Lower leg skin (tissue), 3 donors: ENCODE data around the gene SDC4.

Experiments
- POLR2A ChIP-seq, 2 donors: fragments of 450-650 bp; IDR thresholded peaks; one replicate each; pipeline ENCODE4 v1.6.1; 2016 to 2017; ENCODE audit warnings: antibody characterized with exemption in 2 of 2, mild to moderate bottlenecking in 1 of 2, moderate library complexity in 1 of 2
- TF ChIP-seq, protein P1 (sequence below), 3 donors: fragments of 450-650 bp; IDR thresholded peaks; one replicate each; pipeline ENCODE4 v1.5.1; 2016; ENCODE audit warnings: antibody characterized with exemption in 3 of 3, mild to moderate bottlenecking in 3 of 3, moderate library complexity in 2 of 3

DNA sequence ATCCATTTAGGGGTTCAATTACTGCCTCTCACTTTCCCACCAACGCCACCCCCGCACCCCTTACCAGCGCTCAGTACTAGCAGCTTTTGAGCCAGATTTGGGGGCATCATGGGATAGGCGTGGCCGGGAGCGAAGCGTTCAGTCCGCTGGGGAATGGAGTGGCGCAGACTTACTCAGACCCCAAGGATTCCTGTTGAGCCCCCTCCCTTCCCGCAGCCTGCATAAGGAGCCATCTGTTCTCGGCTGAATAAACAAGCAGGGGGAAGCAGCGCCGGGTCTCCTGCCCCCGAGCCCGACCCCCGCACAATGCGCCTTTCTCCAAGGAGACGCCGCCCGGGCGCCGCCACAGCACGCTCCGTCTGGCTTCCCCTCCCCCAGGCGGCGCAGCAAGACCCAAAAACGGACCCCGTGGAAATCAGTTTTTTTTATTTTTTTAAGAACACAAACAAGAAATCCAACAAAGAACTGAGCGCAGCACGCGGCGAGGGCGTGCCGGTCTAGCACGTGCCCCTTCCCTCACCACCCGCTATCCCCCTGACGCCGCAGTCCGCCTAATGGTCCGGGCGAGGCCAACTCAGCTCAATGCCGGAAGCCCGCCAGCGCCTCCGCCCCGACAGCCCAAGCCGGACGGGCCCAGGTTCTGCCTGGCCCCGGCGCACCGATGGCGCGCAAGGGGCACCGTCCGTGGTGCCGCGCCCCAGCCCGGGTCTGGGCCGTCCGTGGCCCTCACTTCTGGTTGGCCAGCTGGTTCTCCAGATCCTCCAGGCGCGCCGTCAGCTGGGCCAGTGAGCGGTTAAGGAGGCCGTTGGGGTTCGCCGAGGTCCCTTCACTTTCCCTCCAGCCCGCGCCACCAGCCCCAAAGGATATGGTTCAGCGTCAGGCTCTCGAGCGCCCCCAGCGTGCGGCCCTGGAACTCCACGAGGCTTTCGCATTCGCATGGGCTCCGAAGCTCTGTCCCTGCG, 54.9 kb downstream of the SDC4 start:
- TF ChIP-seq, protein P1, sequence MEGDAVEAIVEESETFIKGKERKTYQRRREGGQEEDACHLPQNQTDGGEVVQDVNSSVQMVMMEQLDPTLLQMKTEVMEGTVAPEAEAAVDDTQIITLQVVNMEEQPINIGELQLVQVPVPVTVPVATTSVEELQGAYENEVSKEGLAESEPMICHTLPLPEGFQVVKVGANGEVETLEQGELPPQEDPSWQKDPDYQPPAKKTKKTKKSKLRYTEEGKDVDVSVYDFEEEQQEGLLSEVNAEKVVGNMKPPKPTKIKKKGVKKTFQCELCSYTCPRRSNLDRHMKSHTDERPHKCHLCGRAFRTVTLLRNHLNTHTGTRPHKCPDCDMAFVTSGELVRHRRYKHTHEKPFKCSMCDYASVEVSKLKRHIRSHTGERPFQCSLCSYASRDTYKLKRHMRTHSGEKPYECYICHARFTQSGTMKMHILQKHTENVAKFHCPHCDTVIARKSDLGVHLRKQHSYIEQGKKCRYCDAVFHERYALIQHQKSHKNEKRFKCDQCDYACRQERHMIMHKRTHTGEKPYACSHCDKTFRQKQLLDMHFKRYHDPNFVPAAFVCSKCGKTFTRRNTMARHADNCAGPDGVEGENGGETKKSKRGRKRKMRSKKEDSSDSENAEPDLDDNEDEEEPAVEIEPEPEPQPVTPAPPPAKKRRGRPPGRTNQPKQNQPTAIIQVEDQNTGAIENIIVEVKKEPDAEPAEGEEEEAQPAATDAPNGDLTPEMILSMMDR (IDR thresholded peaks at IDR 0.05): peak in 1 of 3 donors; percentile 59
- TF ChIP-seq POLR2A (IDR thresholded peaks at IDR 0.05): no peak
